ENCODE measurements around the gene ADAMTS6. TPM values are rescaled to one million over a fixed set of nuclear protein-coding genes. Genes with fewer than 3 reads are reported as not detected.

Gene ADAMTS6
- total RNA-seq, 1 donor: 150 TPM

- Histone ChIP-seq H3K9me3 (ENCODE audit: low read depth, low read length) (no peaks in the 10 kb centered on the region), H3K4me2 (ENCODE audit: insufficient read depth, low read length) (no peak overlapping the region), H3K36me3 (ENCODE audit: insufficient read depth, low read length) (no peaks in the 10 kb centered on the region), H3K27me3 (ENCODE audit: insufficient read depth, low read length) (no peaks in the 10 kb centered on the region), H4K20me1 (ENCODE audit: insufficient read depth, low read length) (no peaks in the 10 kb centered on the region), H3K79me2 (ENCODE audit: insufficient read depth, low read length) (no peaks in the 10 kb centered on the region), H3K27ac (ENCODE audit: low read depth, low read length) (peak overlapping the region; percentile 69), H3K4me3 (ENCODE audit: insufficient read depth, low read length) (no peak overlapping the region), H2AFZ (ENCODE audit: low read length) (no peak overlapping the region), H3K4me1 (ENCODE audit: insufficient read depth, low read length) (peaks cover 7% of the 10 kb centered on the region)
- TF ChIP-seq, protein P1, sequence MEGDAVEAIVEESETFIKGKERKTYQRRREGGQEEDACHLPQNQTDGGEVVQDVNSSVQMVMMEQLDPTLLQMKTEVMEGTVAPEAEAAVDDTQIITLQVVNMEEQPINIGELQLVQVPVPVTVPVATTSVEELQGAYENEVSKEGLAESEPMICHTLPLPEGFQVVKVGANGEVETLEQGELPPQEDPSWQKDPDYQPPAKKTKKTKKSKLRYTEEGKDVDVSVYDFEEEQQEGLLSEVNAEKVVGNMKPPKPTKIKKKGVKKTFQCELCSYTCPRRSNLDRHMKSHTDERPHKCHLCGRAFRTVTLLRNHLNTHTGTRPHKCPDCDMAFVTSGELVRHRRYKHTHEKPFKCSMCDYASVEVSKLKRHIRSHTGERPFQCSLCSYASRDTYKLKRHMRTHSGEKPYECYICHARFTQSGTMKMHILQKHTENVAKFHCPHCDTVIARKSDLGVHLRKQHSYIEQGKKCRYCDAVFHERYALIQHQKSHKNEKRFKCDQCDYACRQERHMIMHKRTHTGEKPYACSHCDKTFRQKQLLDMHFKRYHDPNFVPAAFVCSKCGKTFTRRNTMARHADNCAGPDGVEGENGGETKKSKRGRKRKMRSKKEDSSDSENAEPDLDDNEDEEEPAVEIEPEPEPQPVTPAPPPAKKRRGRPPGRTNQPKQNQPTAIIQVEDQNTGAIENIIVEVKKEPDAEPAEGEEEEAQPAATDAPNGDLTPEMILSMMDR (IDR thresholded peaks at IDR 0.05; ENCODE audit: extremely low read depth, low read depth, low read length): no peak
- DNase-seq (ENCODE audit: insufficient read length, low spot score, missing footprints): peak; percentile 59
These were observed 372.7 kb downstream of the ADAMTS6 start for GRCh38 chr5:65108786-65109743.

DNA sequence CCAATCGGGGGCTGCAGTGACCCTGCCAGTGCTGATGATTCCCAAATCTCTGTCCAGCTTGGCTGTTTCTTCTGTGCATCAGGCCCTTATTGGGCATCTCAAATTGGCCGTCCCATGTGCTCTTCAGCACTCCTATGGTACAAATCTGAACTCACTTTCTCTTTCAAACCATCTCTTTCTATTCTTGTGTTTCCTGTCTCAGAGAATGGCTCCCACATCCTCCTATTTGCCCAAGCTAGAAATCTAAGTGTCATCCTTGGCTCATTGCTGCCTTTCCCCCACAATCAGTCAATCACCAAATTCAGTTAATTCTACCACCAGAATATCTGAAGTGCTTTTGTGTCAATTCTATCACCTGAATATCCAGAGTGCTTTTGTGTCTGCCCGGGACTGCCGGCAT lies 376.4 kb downstream of the ADAMTS6 start:
- no peaks in the 10 kb centered on the region for H4K20me1 ChIP-seq (ENCODE audit: insufficient read depth, low read length)
- TF ChIP-seq, protein P1 (IDR thresholded peaks at IDR 0.05; ENCODE audit: extremely low read depth, low read depth, low read length): no peak
- H3K36me3 ChIP-seq (ENCODE audit: insufficient read depth, low read length): no peaks in the 10 kb centered on the region
- no peak for DNase-seq (ENCODE audit: insufficient read length, low spot score, missing footprints)
- no peak overlapping the region for H3K4me3 ChIP-seq (ENCODE audit: insufficient read depth, low read length)
- no peaks in the 10 kb centered on the region for H3K9me3 ChIP-seq (ENCODE audit: low read depth, low read length)
- no peaks in the 10 kb centered on the region for H3K27me3 ChIP-seq (ENCODE audit: insufficient read depth, low read length)
- H3K4me1 ChIP-seq (ENCODE audit: insufficient read depth, low read length): peaks cover 32% of the 10 kb centered on the region
- peak overlapping the region; percentile 10 for H2AFZ ChIP-seq (ENCODE audit: low read length)
- H3K79me2 ChIP-seq (ENCODE audit: insufficient read depth, low read length): no peaks in the 10 kb centered on the region
- H3K27ac ChIP-seq (ENCODE audit: low read depth, low read length): no peak overlapping the region
- no peak overlapping the region for H3K4me2 ChIP-seq (ENCODE audit: insufficient read depth, low read length)

DNA sequence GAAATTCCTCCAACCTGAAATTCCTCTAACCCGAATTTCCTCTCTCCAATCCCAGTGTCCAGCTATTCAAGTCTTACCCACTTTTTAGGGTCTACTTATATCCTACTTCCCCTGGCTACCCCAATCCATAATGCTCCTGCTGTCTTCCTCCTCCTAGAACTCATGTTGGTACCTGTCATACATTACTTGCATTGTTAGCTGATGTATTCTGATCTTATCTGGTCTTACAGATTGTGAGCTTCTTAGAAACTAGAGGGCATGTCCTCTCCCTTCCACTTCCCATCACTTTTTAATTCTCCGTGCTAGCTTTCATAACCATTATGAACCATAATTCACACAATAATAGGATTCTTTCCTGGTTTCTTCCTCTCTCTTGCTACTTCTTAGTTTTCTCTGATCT lies 376.9 kb downstream of the ADAMTS6 start:
- no peaks in the 10 kb centered on the region for H3K36me3 ChIP-seq (ENCODE audit: insufficient read depth, low read length)
- H3K79me2 ChIP-seq (ENCODE audit: insufficient read depth, low read length): no peaks in the 10 kb centered on the region
- TF ChIP-seq, protein P1 (IDR thresholded peaks at IDR 0.05; ENCODE audit: extremely low read depth, low read depth, low read length): no peak
- peaks cover 32% of the 10 kb centered on the region for H3K4me1 ChIP-seq (ENCODE audit: insufficient read depth, low read length)
- no peak for DNase-seq (ENCODE audit: insufficient read length, low spot score, missing footprints)
- no peaks in the 10 kb centered on the region for H3K9me3 ChIP-seq (ENCODE audit: low read depth, low read length)
- no peak overlapping the region for H3K4me2 ChIP-seq (ENCODE audit: insufficient read depth, low read length)
- H3K27me3 ChIP-seq (ENCODE audit: insufficient read depth, low read length): no peaks in the 10 kb centered on the region
- H4K20me1 ChIP-seq (ENCODE audit: insufficient read depth, low read length): no peaks in the 10 kb centered on the region
- H2AFZ ChIP-seq (ENCODE audit: low read length): peak overlapping the region; percentile 10
- H3K4me3 ChIP-seq (ENCODE audit: insufficient read depth, low read length): no peak overlapping the region
- H3K27ac ChIP-seq (ENCODE audit: low read depth, low read length): no peak overlapping the region

GRCh38 chr5:65103756-65104440 lies 377.8 kb downstream of the ADAMTS6 start:
- TF ChIP-seq, protein P1 (IDR thresholded peaks at IDR 0.05; ENCODE audit: extremely low read depth, low read depth, low read length): no peak
- H3K4me2 ChIP-seq (ENCODE audit: insufficient read depth, low read length): peak overlapping the region; percentile 49

More at GRCh38 chr5:65103756-65104440, 377.8 kb downstream of the ADAMTS6 start:
- Histone ChIP-seq H3K4me1 (ENCODE audit: insufficient read depth, low read length) (peaks cover 30% of the 10 kb centered on the region), H3K4me3 (ENCODE audit: insufficient read depth, low read length) (no peak overlapping the region), H3K27ac (ENCODE audit: low read depth, low read length) (peak overlapping the region; percentile 92), H2AFZ (ENCODE audit: low read length) (peak overlapping the region; percentile 61), H3K79me2 (ENCODE audit: insufficient read depth, low read length) (no peaks in the 10 kb centered on the region), H3K36me3 (ENCODE audit: insufficient read depth, low read length) (no peaks in the 10 kb centered on the region), H3K9me3 (ENCODE audit: low read depth, low read length) (no peaks in the 10 kb centered on the region), H4K20me1 (ENCODE audit: insufficient read depth, low read length) (no peaks in the 10 kb centered on the region), H3K27me3 (ENCODE audit: insufficient read depth, low read length) (no peaks in the 10 kb centered on the region)
- no peak for DNase-seq (ENCODE audit: insufficient read length, low spot score, missing footprints)
